GM12878 (cell line): ENCODE results near the gene CLIC5. TPM values are rescaled to one million over a fixed set of nuclear protein-coding genes. Genes with fewer than 3 reads are reported as not detected.

Source experiments
- ATAC-seq: fragments of 200-7000 bp; cut with Tn5 transposase; 3 replicates; pipeline ENCODE4 v1.9.1; 2020; ENCODE audit warnings: mild to moderate bottlenecking, moderate library complexity
- BruUV-seq: library from RNA; stranded (reverse); fragments of 400-500 nt; replicated peaks from 2 replicates; lab custom pipeline; 2021; lab: Mats Ljungman, UMichigan
- CTCF ChIA-PET: fragments of 300-600 bp; sonication (Branson Sonifier 250); formaldehyde crosslinking; extraction: SDS; loops from one replicate; lab custom pipeline; 2021; ENCODE audit warnings: inconsistent platforms; lab: Yijun Ruan, JAX
- POLR2A ChIA-PET: fragments of 350-600 bp; formaldehyde crosslinking; extraction: SDS; loops from one replicate; lab custom pipeline; 2021; ENCODE audit warnings: inconsistent platforms; lab: Charles Lee
- RAD21 ChIA-PET: fragments of 300-600 bp; sonication (Branson Sonifier 250); formaldehyde crosslinking; loops from one replicate; lab custom pipeline; 2023; ENCODE audit warnings: antibody characterized with exemption; ENCODE audit not compliant: unreplicated experiment; lab: Charles Lee
- SMC1A ChIA-PET: fragments of 300-600 bp; sonication (Branson Sonifier 250); formaldehyde crosslinking; loops from one replicate; lab custom pipeline; 2023; ENCODE audit not compliant: unreplicated experiment, uncharacterized antibody; lab: Charles Lee
- DNase-seq: peaks from one replicate; pipeline ENCODE4 v3.0.0-alpha.2; 2011; ENCODE audit warnings: low read depth, low spot score
- FAIRE-seq: peaks from 3 replicates; lab custom pipeline; 2011; peaks lifted over from hg19 to GRCh38; lab: Jason Lieb, UNC
- H2AFZ ChIP-seq: 2 replicates; pipeline ENCODE4 v1.6.0; 2011; ENCODE audit warnings: low read depth, low read length, control low read depth; ENCODE audit not compliant: control insufficient read depth
- H3K27ac ChIP-seq: 2 replicates; pipeline ENCODE4 v1.5.1; 2011; ENCODE audit warnings: control low read depth; ENCODE audit not compliant: control insufficient read depth, insufficient read depth
- H3K27me3 ChIP-seq, 2 experiments: replicated peaks in 1 of 2; 2 replicates each; pipeline versions ENCODE4 v1.6.0 to v1.6.1; 2011; ENCODE audit warnings: low read length in 1 of 2; ENCODE audit not compliant: control insufficient read depth in 2 of 2, insufficient read depth in 2 of 2
- H3K36me3 ChIP-seq, 2 experiments: 2 replicates each; pipeline ENCODE4 v1.5.1; 2011; ENCODE audit warnings: low read length in 1 of 2; ENCODE audit not compliant: control insufficient read depth in 2 of 2, insufficient read depth in 2 of 2
- H3K4me1 ChIP-seq: 2 replicates; pipeline ENCODE4 v1.6.1; 2011; ENCODE audit warnings: mild to moderate bottlenecking, low read length, moderate library complexity, mixed read lengths; ENCODE audit not compliant: control insufficient read depth, insufficient read depth
- H3K4me2 ChIP-seq: 2 replicates; pipeline ENCODE4 v1.6.0; 2011; ENCODE audit warnings: control low read depth; ENCODE audit not compliant: control insufficient read depth, insufficient read depth
- H3K4me3 ChIP-seq: fragments of 200-600 bp; sonication (generic); 2 replicates; pipeline ENCODE4 v1.5.1; 2016
- H3K79me2 ChIP-seq: 2 replicates; pipeline ENCODE4 v1.6.0; 2011; ENCODE audit warnings: low read length; ENCODE audit not compliant: control insufficient read depth, insufficient read depth
- H3K9ac ChIP-seq: 2 replicates; pipeline ENCODE4 v1.8.0; 2011; ENCODE audit warnings: low read length, control low read depth, mixed read lengths; ENCODE audit not compliant: control insufficient read depth, insufficient read depth
- H3K9me3 ChIP-seq: replicated peaks from 3 replicates; pipeline ENCODE4 v1.5.1; 2011; ENCODE audit warnings: mild to moderate bottlenecking, low read length; ENCODE audit not compliant: control insufficient read depth, insufficient read depth
- H4K20me1 ChIP-seq: 2 replicates; pipeline ENCODE4 v1.6.0; 2011; ENCODE audit not compliant: control insufficient read depth, insufficient read depth
- JUND ChIP-seq: IDR thresholded peaks from 2 replicates; pipeline ENCODE4 v1.6.1; 2012; ENCODE audit warnings: low read depth, mild to moderate bottlenecking, low read length, improper control_type of control experiment, moderate library complexity
- MAX ChIP-seq: IDR thresholded peaks from 2 replicates; pipeline ENCODE4 v1.6.1; 2012; ENCODE audit warnings: low read depth, low read length, improper control_type of control experiment
- MEF2B ChIP-seq: fragments of 450-650 bp; IDR thresholded peaks from 2 replicates; pipeline ENCODE4 v1.6.1; 2018; ENCODE audit warnings: mild to moderate bottlenecking, moderate library complexity; ENCODE audit not compliant: partially characterized antibody, poor library complexity, severe bottlenecking
- NR2F1 ChIP-seq: fragments of 450-650 bp; conservative IDR thresholded peaks from 2 replicates; pipeline ENCODE4 v1.6.1; 2017; ENCODE audit warnings: mild to moderate bottlenecking
- RELA ChIP-seq: fragments of 450-650 bp; IDR thresholded peaks from 2 replicates; pipeline ENCODE4 v1.8.0; 2014; ENCODE audit warnings: borderline replicate concordance; ENCODE audit not compliant: partially characterized antibody
- SPI1 ChIP-seq: IDR thresholded peaks from 2 replicates; pipeline ENCODE4 v1.6.1; 2011; ENCODE audit warnings: low read depth, mild to moderate bottlenecking, low read length, moderate library complexity, borderline replicate concordance; ENCODE audit not compliant: insufficient read depth
- TCF7 ChIP-seq: IDR thresholded peaks from 2 replicates; pipeline ENCODE4 v1.6.1; 2014; ENCODE audit warnings: antibody characterized with exemption, borderline replicate concordance
- ZNF207 ChIP-seq: fragments of 450-650 bp; IDR thresholded peaks from 2 replicates; pipeline ENCODE4 v1.6.1; 2014; ENCODE audit warnings: antibody characterized with exemption, mild to moderate bottlenecking, borderline replicate concordance
- ZNF384 ChIP-seq: IDR thresholded peaks from 2 replicates; pipeline ENCODE4 v1.6.1; 2012; ENCODE audit warnings: low read depth, mild to moderate bottlenecking, low read length, improper control_type of control experiment, borderline replicate concordance
- ZNF687 ChIP-seq: fragments of 450-650 bp; IDR thresholded peaks from 2 replicates; pipeline ENCODE4 v1.6.1; 2017; ENCODE audit warnings: mild to moderate bottlenecking, moderate library complexity
- WGBS: methylation state at CpG from one replicate; pipeline ENCODE4 v1.1.6; 2016; ENCODE audit warnings: low lambda C conversion rate; ENCODE audit not compliant: insufficient replicate concordance, insufficient coverage; ENCODE audit errors: missing lambda C conversion rate; 5-methylcytosine and 5-hydroxymethylcytosine counted together
- in situ Hi-C: fragments of 300-500 bp; cut with MboI; formaldehyde crosslinking; loops from 9 replicates; pipeline ENCODE4 v1.14.3; 2018; ENCODE audit warnings: mixed read lengths
- intact Hi-C: fragments of 100-400 bp; cut with micrococcal nuclease; formaldehyde crosslinking; loops from one replicate; pipeline ENCODE4 v1.14.2; 2022; ENCODE audit not compliant: unreplicated experiment
- polyA plus RNA-seq, 11 experiments: library from polyadenylated mRNA; depleted of rRNA in 4 of 11; unstranded in 6 of 11; stranded (reverse) in 5 of 11; fragments of >200 nt; fragmentation: Nextera tagmentation in 4 of 11; fragmentation: Illumina TruSeq in 1 of 11; extraction: Ambion mirVana in 4 of 11; extraction: Trizol in 1 of 11; gene quantifications; 1 replicate in 1 of 11; 2 replicates in 10 of 11; pipeline versions ENCODE4 v1.2.1 to v1.2.3, GENCODE V29; 2011 to 2016; ENCODE audit warnings: inconsistent platforms in 2 of 11, missing spikeins in 2 of 11, low read depth in 1 of 11
- total RNA-seq, 4 experiments: library from RNA; depleted of rRNA in 3 of 4; stranded (reverse); fragments of >200 nt in 3 of 4; fragmentation: Illumina TruSeq in 1 of 4; extraction: Trizol in 1 of 4; gene quantifications; 2 replicates each; pipeline versions ENCODE4 v1.2.1 to v1.2.3, GENCODE V29; 2013 to 2021

The CLIC5 gene
- total and polyA plus RNA-seq, 10 of the 15 experiments (the other 5 are each of a cell fraction or from before 2014, with no cell fraction given) = 0.01 to 0.08 (median 0.02) TPM; not detected in 7

GRCh38 chr6:45851034-45851400 is 164.6 kb downstream of the CLIC5 start:
- no peak overlapping the region for H2AFZ ChIP-seq
- POLR2A ChIA-PET = no interaction called here
- no peak overlapping the region for H3K4me2 ChIP-seq
- intact Hi-C loops (no loop called here), in situ Hi-C loops (no loop called here)
- no peaks in the 10 kb centered on the region for H3K79me2 ChIP-seq
- RAD21 ChIA-PET = no interaction called here
- CTCF ChIA-PET = no interaction called here
- H3K9me3 ChIP-seq = no peaks in the 10 kb centered on the region
- no peak for DNase-seq
- H3K27ac ChIP-seq = no peak overlapping the region
- FAIRE-seq = no peak
- no peaks in the 10 kb centered on the region for H3K4me1 ChIP-seq
- no peak overlapping the region for H3K9ac ChIP-seq
- 0% methylated on average over 1 of the region's 1 CpG for WGBS
- no peaks in the 10 kb centered on the region; a peak in 1 of 4 replicates for H3K27me3 ChIP-seq
- no peak for ATAC-seq
- TF ChIP-seq MAX = no peak
- no peak for TF ChIP-seq ZNF207
- no peak for TF ChIP-seq MEF2B
- TF ChIP-seq SPI1 = no peak
- no peak for TF ChIP-seq JUND
- TF ChIP-seq ZNF687 = no peak
- TF ChIP-seq ZNF384 = no peak
- TF ChIP-seq RELA = no peak
- TF ChIP-seq NR2F1 = no peak
- no peak for TF ChIP-seq TCF7
- no TSS peak for BruUV-seq
- no peak overlapping the region for H3K4me3 ChIP-seq
- H4K20me1 ChIP-seq = no peaks in the 10 kb centered on the region
- no peaks in the 10 kb centered on the region for H3K36me3 ChIP-seq
- SMC1A ChIA-PET = no interaction called here
